ENCODE results near the gene EEFSEC.

DNA sequence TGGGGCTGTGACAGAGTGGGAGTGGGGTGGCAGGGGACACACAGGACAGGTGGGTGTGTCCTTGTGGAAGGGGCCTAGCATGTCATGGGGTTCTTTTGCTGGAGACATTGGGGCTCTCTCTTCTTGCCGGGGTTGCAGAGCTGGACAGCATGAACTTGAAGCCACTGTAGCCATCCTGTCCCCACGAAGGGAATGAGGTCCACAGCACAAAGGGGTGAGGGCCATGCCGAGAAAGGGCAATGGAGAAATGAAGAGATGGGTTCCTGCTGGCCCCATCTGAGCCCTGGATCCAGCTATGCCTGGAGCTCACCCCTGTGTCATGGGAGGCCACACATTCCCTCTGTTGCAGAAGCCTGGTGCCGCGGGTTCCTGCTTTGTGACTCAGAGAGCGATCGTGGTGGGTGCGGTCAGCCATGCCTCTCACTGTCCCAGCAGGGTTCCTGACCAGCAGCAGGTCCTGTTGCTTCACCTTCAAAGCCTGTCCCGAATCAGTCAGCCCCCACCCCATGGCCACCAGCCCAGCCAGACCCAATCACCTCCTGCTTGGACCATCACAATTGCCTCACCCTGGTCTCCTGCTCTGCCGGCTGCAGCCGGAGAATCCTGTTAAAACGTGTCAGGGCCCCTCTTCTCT is 263.4 kb downstream of the EEFSEC start:
- TF ChIP-seq, protein P1, sequence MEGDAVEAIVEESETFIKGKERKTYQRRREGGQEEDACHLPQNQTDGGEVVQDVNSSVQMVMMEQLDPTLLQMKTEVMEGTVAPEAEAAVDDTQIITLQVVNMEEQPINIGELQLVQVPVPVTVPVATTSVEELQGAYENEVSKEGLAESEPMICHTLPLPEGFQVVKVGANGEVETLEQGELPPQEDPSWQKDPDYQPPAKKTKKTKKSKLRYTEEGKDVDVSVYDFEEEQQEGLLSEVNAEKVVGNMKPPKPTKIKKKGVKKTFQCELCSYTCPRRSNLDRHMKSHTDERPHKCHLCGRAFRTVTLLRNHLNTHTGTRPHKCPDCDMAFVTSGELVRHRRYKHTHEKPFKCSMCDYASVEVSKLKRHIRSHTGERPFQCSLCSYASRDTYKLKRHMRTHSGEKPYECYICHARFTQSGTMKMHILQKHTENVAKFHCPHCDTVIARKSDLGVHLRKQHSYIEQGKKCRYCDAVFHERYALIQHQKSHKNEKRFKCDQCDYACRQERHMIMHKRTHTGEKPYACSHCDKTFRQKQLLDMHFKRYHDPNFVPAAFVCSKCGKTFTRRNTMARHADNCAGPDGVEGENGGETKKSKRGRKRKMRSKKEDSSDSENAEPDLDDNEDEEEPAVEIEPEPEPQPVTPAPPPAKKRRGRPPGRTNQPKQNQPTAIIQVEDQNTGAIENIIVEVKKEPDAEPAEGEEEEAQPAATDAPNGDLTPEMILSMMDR (IDR thresholded peaks at IDR 0.05), result no peak
- TF ChIP-seq EZH2 (IDR thresholded peaks at IDR 0.05) (no peak), EZH2phosphoT487 (IDR thresholded peaks at IDR 0.05) (no peak)
